Glomerular visceral epithelial cell (primary cell): Measurements from ENCODE around the gene CLDN20.
"Not testable (repeated sequence)": the region's sequence is repeated elsewhere in the genome, so short reads cannot be mapped to it uniquely, and the experiment has no call there.

Experiments
- DNase-seq: peaks from one replicate; pipeline ENCODE4 v3.0.0-alpha.2; 2016; ENCODE audit errors: extremely low spot score

Gene CLDN20

GRCh38 chr6:155311583-155311982 lies 47.8 kb downstream of the CLDN20 start:
- no peak for DNase-seq

- DNase-seq = not testable (repeated sequence)
Observed at GRCh38 chr6:155312950-155313349, 49.1 kb downstream of the CLDN20 start.

- DNase-seq = no peak
Observed at GRCh38 chr6:155313602-155314091, 49.8 kb downstream of the CLDN20 start.

GRCh38 chr6:155314092-155314772 lies 50.4 kb downstream of the CLDN20 start, which contains the start of gene TFB1M:
Gene TFB1M, minus strand, starts transcription at chr6:155314484. Its CDS starts 56 bp downstream, at chr6:155314428.
- DNase-seq = peak; percentile 100

- DNase-seq = peak; percentile 77
Observed at GRCh38 chr6:155314773-155315515, 51.1 kb downstream of the CLDN20 start.

GRCh38 chr6:155315516-155315871 lies 51.7 kb downstream of the CLDN20 start:
- DNase-seq = no peak

GRCh38 chr6:155316419-155316818 lies 52.6 kb downstream of the CLDN20 start:
- no peak for DNase-seq

- no peak for DNase-seq
Observed at GRCh38 chr6:155317186-155317585, 53.4 kb downstream of the CLDN20 start.

- no peak for DNase-seq
Observed at GRCh38 chr6:155319902-155320301, 56.1 kb downstream of the CLDN20 start.

- DNase-seq = no peak
Observed at GRCh38 chr6:155324172-155324571, 60.4 kb downstream of the CLDN20 start.

- DNase-seq = no peak
Observed at GRCh38 chr6:155324993-155325392, 61.2 kb downstream of the CLDN20 start.

- DNase-seq = no peak
Observed at GRCh38 chr6:155325700-155326516, 62.1 kb downstream of the CLDN20 start.
